GM15510 (cell line): ENCODE measurements around the gene CHTF8.

ENCODE experiments used
- POLR2A ChIP-seq: IDR thresholded peaks from 3 replicates; pipeline ENCODE4 v1.6.1; 2011; ENCODE audit warnings: borderline replicate concordance; ENCODE audit not compliant: insufficient read length; ENCODE audit errors: extremely low read depth

CHTF8 gene

GRCh38 chr16:69116256-69116875, 16.0 kb downstream of the CHTF8 start:
- TF ChIP-seq POLR2A = no peak

- no peak for TF ChIP-seq POLR2A
Observed at GRCh38 chr16:69115837-69116236, 16.6 kb downstream of the CHTF8 start.

- no peak for TF ChIP-seq POLR2A
Observed at GRCh38 chr16:69115361-69115760, 17.0 kb downstream of the CHTF8 start.

GRCh38 chr16:69114976-69115355, 17.4 kb downstream of the CHTF8 start:
- TF ChIP-seq POLR2A = no peak

GRCh38 chr16:69114346-69114975, 17.9 kb downstream of the CHTF8 start:
- TF ChIP-seq POLR2A = no peak

GRCh38 chr16:69113216-69113615, 19.2 kb downstream of the CHTF8 start:
- no peak for TF ChIP-seq POLR2A

GRCh38 chr16:69112285-69113129, 19.9 kb downstream of the CHTF8 start:
- TF ChIP-seq POLR2A = no peak

GRCh38 chr16:69111876-69112230, 20.5 kb downstream of the CHTF8 start:
- no peak for TF ChIP-seq POLR2A

GRCh38 chr16:69111216-69111875, 21.0 kb downstream of the CHTF8 start:
- TF ChIP-seq POLR2A = no peak

- no peak for TF ChIP-seq POLR2A
Observed at GRCh38 chr16:69110406-69110805, 22.0 kb downstream of the CHTF8 start.

GRCh38 chr16:69109486-69110270, 22.7 kb downstream of the CHTF8 start:
- TF ChIP-seq POLR2A = no peak

GRCh38 chr16:69108905-69109252, 23.5 kb downstream of the CHTF8 start:
- no peak for TF ChIP-seq POLR2A

GRCh38 chr16:69108064-69108904, 24.1 kb downstream of the CHTF8 start:
- TF ChIP-seq POLR2A = no peak
